SU-DHL-6 (cell line): ENCODE data around the gene RAB40B.

ENCODE experiments used
- H2AFZ ChIP-seq: fragments of 200-600 bp; sonication (generic); 2 replicates; pipeline ENCODE4 v1.6.1; 2014; ENCODE audit warnings: low read depth, mild to moderate bottlenecking, moderate library complexity, mixed read lengths, antibody characterized with exemption, low read length; ENCODE audit not compliant: severe bottlenecking
- H3F3A ChIP-seq: fragments of 200-600 bp; shearing (Covaris generic); 2 replicates; pipeline ENCODE4 v1.6.0; 2016; ENCODE audit warnings: antibody characterized with exemption, mild to moderate bottlenecking; ENCODE audit not compliant: insufficient read depth
- H3K27ac ChIP-seq: fragments of 200-600 bp; sonication (generic); 2 replicates; pipeline ENCODE4 v1.5.1; 2016; ENCODE audit warnings: low read depth, mild to moderate bottlenecking, low read length, moderate library complexity, mixed read lengths
- H3K27me3 ChIP-seq: fragments of 200-600 bp; sonication (generic), shearing (Covaris generic); 2 replicates; pipeline ENCODE4 v1.6.0; 2014; ENCODE audit warnings: mild to moderate bottlenecking, low read length
- H3K36me3 ChIP-seq: fragments of 200-600 bp; sonication (generic); 2 replicates; pipeline ENCODE4 v1.6.1; 2014; ENCODE audit warnings: mild to moderate bottlenecking, low read length, mixed read lengths
- H3K4me2 ChIP-seq: fragments of 300-600, 200-600 bp; shearing (Covaris generic), sonication (generic); 2 replicates; pipeline ENCODE4 v1.6.0; 2014; ENCODE audit warnings: low read length, low read depth, mild to moderate bottlenecking; ENCODE audit not compliant: poor library complexity, severe bottlenecking
- H3K4me3 ChIP-seq: fragments of 200-600 bp; sonication (generic); 2 replicates; pipeline ENCODE4 v1.5.1; 2014; ENCODE audit warnings: antibody characterized with exemption, low read length, mild to moderate bottlenecking, mixed read lengths; ENCODE audit not compliant: insufficient read depth, poor library complexity, severe bottlenecking
- H3K79me2 ChIP-seq: fragments of 200-600 bp; sonication (generic); 2 replicates; pipeline ENCODE4 v1.6.1; 2014; ENCODE audit warnings: mild to moderate bottlenecking, low read length, moderate library complexity; ENCODE audit not compliant: insufficient read depth
- H3K9ac ChIP-seq: fragments of 200-600 bp; sonication (generic); 2 replicates; pipeline ENCODE4 v1.7.0; 2014; ENCODE audit warnings: mild to moderate bottlenecking, low read length
- H3K9me2 ChIP-seq: fragments of 200-600 bp; sonication (generic); replicated peaks from 2 replicates; pipeline ENCODE4 v1.6.1; 2014; ENCODE audit warnings: low read length; ENCODE audit not compliant: insufficient read depth
- H3K9me3 ChIP-seq: fragments of 200-600 bp; sonication (generic); 2 replicates; pipeline ENCODE4 v1.6.1; 2014; ENCODE audit warnings: low read length, mixed read lengths; ENCODE audit not compliant: insufficient read depth
- H4K20me1 ChIP-seq: fragments of 200-600 bp; sonication (generic); 2 replicates; pipeline ENCODE4 v1.6.1; 2014; ENCODE audit warnings: low read depth, mild to moderate bottlenecking, antibody characterized with exemption, low read length, moderate library complexity, mixed read lengths
- CTCF ChIP-seq: fragments of 200-600 bp; sonication (generic); IDR thresholded peaks from one replicate; pipeline ENCODE4 v1.5.1; 2017; ENCODE audit warnings: antibody characterized with exemption, mild to moderate bottlenecking, low read length, moderate library complexity; ENCODE audit not compliant: insufficient read depth, poor library complexity, severe bottlenecking
- EZH2phosphoT487 ChIP-seq: fragments of 200-600 bp; sonication (generic), shearing (Covaris generic); conservative IDR thresholded peaks from 2 replicates; pipeline ENCODE4 v1.6.1; 2018; ENCODE audit warnings: mild to moderate bottlenecking, antibody characterized with exemption, low read length, moderate library complexity, mixed read lengths

RAB40B gene

DNA sequence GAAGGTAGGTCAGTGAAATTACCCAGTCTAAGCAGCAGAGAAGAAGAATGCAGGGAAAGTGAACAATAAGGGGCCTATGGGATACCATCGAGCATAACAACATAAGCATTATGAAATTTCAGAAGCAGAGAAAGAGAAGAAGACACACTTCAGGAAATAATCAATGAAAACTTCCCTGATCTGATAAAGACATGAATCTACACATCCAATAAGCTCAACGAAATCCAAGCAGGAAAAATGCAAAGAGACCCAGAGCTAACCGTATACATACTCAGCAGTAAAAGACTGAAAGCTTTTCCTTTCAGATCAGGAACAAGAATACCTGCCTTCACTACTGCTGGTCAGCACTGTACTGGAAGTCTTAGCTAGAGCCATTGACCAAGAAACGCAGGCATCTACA, 88.8 kb downstream of the RAB40B start:
- Histone ChIP-seq H4K20me1 (no peaks in the 10 kb centered on the region), H3K9me3 (no peaks in the 10 kb centered on the region), H3K4me3 (no peak overlapping the region), H3K79me2 (no peaks in the 10 kb centered on the region), H3F3A (peaks cover 11% of the 10 kb centered on the region), H2AFZ (no peak overlapping the region), H3K9me2 (no peaks in the 10 kb centered on the region), H3K27ac (no peak overlapping the region), H3K36me3 (no peaks in the 10 kb centered on the region), H3K27me3 (no peaks in the 10 kb centered on the region), H3K9ac (no peak overlapping the region), H3K4me2 (no peak overlapping the region)
- TF ChIP-seq CTCF (no peak), EZH2phosphoT487 (no peak)

- Histone ChIP-seq H3K9me3 (no peaks in the 10 kb centered on the region), H3K27ac (no peak overlapping the region), H3K4me3 (no peak overlapping the region), H3K79me2 (no peaks in the 10 kb centered on the region), H2AFZ (no peak overlapping the region), H3F3A (peaks cover 11% of the 10 kb centered on the region), H3K36me3 (no peaks in the 10 kb centered on the region), H3K4me2 (no peak overlapping the region), H3K9me2 (no peaks in the 10 kb centered on the region), H4K20me1 (no peaks in the 10 kb centered on the region), H3K27me3 (no peaks in the 10 kb centered on the region), H3K9ac (no peak overlapping the region)
- TF ChIP-seq EZH2phosphoT487 (no peak), CTCF (no peak)
Measured at GRCh38 chr17:82608816-82609215, 89.7 kb downstream of the RAB40B start.

DNA sequence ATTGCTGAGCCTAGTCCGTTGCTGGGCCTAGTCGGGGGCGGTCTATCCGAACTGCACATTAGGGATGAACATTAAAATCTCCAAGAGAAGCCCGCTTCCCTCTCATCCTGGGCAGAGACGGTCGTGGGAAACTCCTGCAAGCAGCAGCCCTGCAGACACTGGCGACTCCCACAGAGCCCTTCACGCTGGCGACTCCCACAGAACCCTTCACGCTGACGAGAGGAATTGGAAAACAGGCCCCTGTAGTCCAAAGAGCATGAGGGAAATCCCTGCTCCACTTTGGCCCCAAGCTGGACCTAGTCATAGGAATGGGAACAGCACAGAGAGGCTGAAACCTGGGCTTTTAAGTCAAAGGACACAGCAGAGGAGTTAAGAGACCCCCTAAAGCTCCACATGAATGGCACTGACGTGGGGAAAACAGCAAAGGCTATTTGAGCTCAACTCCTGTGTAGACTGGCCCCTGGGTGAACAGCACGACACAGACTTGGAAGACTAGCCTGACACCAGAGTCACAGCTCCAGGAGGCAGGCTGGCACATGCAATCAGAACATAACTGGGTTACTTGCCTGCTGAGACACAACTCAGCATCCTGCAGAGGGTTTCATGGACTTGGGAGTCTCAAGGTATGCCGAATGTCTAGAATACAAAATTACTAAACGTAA, 92.4 kb downstream of the RAB40B start:
- Histone ChIP-seq H3K36me3 (peaks cover 8% of the 10 kb centered on the region; the same call in 1 of the 2 replicates), H3K79me2 (no peaks in the 10 kb centered on the region), H3K4me3 (no peak overlapping the region), H2AFZ (no peak overlapping the region), H3K9me3 (no peaks in the 10 kb centered on the region), H3K9ac (no peak overlapping the region), H3K4me2 (no peak overlapping the region), H4K20me1 (no peaks in the 10 kb centered on the region), H3K27ac (no peak overlapping the region), H3F3A (peaks cover 5% of the 10 kb centered on the region), H3K27me3 (no peaks in the 10 kb centered on the region), H3K9me2 (no peaks in the 10 kb centered on the region)
- TF ChIP-seq EZH2phosphoT487: no peak
- TF ChIP-seq CTCF: no peak
